Endothelial cell of umbilical vein (primary cell): ENCODE measurements around the gene FNBP1. TPM values are rescaled to one million over a fixed set of nuclear protein-coding genes. Genes with fewer than 3 reads are reported as not detected.

Experiments used
- BruUV-seq: library from RNA; stranded (reverse); fragments of 400-500 nt; replicated peaks from 2 replicates; lab custom pipeline; 2021; lab: Mats Ljungman, UMichigan
- CTCF ChIA-PET: fragments of 300-600, 350-600 bp; sonication (Branson Sonifier 250); formaldehyde crosslinking; loops from one replicate; lab custom pipeline; 2021; ENCODE audit warnings: antibody characterized with exemption, inconsistent platforms; lab: Charles Lee
- POLR2A ChIA-PET: fragments of 300-600, 350-600 bp; sonication (Branson Sonifier 250); formaldehyde crosslinking; loops from one replicate; lab custom pipeline; 2021; ENCODE audit warnings: antibody characterized with exemption, inconsistent platforms; lab: Charles Lee
- DNase-seq: peaks from one replicate; pipeline ENCODE4 v3.0.0-alpha.2; 2011; ENCODE audit warnings: low read depth, low spot score
- FAIRE-seq: peaks from 2 replicates; lab custom pipeline; 2011; peaks lifted over from hg19 to GRCh38; lab: Jason Lieb, UNC
- H2AFZ ChIP-seq: 2 replicates; pipeline ENCODE4 v1.6.0; 2012; ENCODE audit warnings: low read depth, low read length, control low read depth, inconsistent platforms
- H3K27ac ChIP-seq: 2 replicates; pipeline ENCODE4 v1.5.1; 2011; ENCODE audit warnings: low read depth, mild to moderate bottlenecking, control low read depth, low read length, moderate library complexity; ENCODE audit not compliant: insufficient read depth
- H3K27me3 ChIP-seq, 2 experiments: 2 replicates each; pipeline versions ENCODE4 v1.6.0 to v1.6.1; 2011; ENCODE audit warnings: low read length in 2 of 2, mixed read lengths in 1 of 2; ENCODE audit not compliant: control insufficient read depth in 2 of 2, insufficient read depth in 2 of 2
- H3K36me3 ChIP-seq, 2 experiments: 2 replicates in 1 of 2; 3 replicates in 1 of 2; pipeline ENCODE4 v1.5.1; 2011; ENCODE audit warnings: low read length in 2 of 2, mild to moderate bottlenecking in 1 of 2, moderate library complexity in 1 of 2; ENCODE audit not compliant: control insufficient read depth in 2 of 2, insufficient read depth in 2 of 2; ENCODE audit errors: extremely low read depth in 1 of 2
- H3K4me1 ChIP-seq: 3 replicates; pipeline ENCODE4 v1.5.1; 2011; ENCODE audit warnings: mild to moderate bottlenecking, low read length; ENCODE audit not compliant: control insufficient read depth, insufficient read depth; ENCODE audit errors: extremely low read depth
- H3K4me2 ChIP-seq: 2 replicates; pipeline ENCODE4 v1.6.1; 2011; ENCODE audit warnings: low read length, control low read depth, mixed read lengths; ENCODE audit not compliant: insufficient read depth
- H3K4me3 ChIP-seq, 3 experiments: fragments of 200-600 bp in 1 of 3; sonication (generic), shearing (Covaris generic) in 1 of 3; replicated peaks in 1 of 3; 2 replicates each; pipeline ENCODE4 v1.5.1; 2011 to 2016; ENCODE audit warnings: control low read depth in 3 of 3, low read length in 3 of 3, mild to moderate bottlenecking in 2 of 3, inconsistent platforms in 1 of 3, low read depth in 1 of 3, moderate library complexity in 1 of 3; ENCODE audit not compliant: insufficient read depth in 1 of 3
- H3K79me2 ChIP-seq: 2 replicates; pipeline ENCODE4 v1.6.0; 2012; ENCODE audit warnings: low read length, inconsistent platforms; ENCODE audit not compliant: control insufficient read depth, insufficient read depth
- H3K9ac ChIP-seq: replicated peaks from 2 replicates; pipeline ENCODE3; 2011; ENCODE audit warnings: low read length, control low read depth; ENCODE audit not compliant: insufficient read depth; ENCODE audit errors: extremely low read depth
- H3K9me1 ChIP-seq: replicated peaks from 3 replicates; pipeline ENCODE4 v1.6.0; 2011; ENCODE audit warnings: mild to moderate bottlenecking, low read length; ENCODE audit not compliant: control insufficient read depth, insufficient read depth; ENCODE audit errors: extremely low read depth
- H3K9me3 ChIP-seq: replicated peaks from 2 replicates; pipeline ENCODE4 v1.5.1; 2012; ENCODE audit warnings: low read length, inconsistent platforms; ENCODE audit not compliant: control insufficient read depth, insufficient read depth
- H4K20me1 ChIP-seq: replicated peaks from 2 replicates; pipeline ENCODE3; 2011; ENCODE audit warnings: mild to moderate bottlenecking, low read length; ENCODE audit not compliant: control insufficient read depth, insufficient read depth; ENCODE audit errors: extremely low read depth
- EZH2 ChIP-seq: IDR thresholded peaks from 2 replicates; pipeline ENCODE4 v1.6.1; 2012; ENCODE audit warnings: borderline replicate concordance, low read depth, mild to moderate bottlenecking, moderate library complexity, low read length, inconsistent platforms; ENCODE audit not compliant: severe bottlenecking
- FOS ChIP-seq: IDR thresholded peaks from 2 replicates; pipeline ENCODE4 v1.6.1; 2011; ENCODE audit warnings: mild to moderate bottlenecking, low read length, moderate library complexity, borderline replicate concordance; ENCODE audit not compliant: insufficient read depth
- GATA2 ChIP-seq: IDR thresholded peaks from 2 replicates; pipeline ENCODE4 v1.7.0; 2011; ENCODE audit warnings: low read depth, mild to moderate bottlenecking, moderate library complexity, mixed read lengths, low read length; ENCODE audit not compliant: insufficient read length, insufficient read depth
- JUN ChIP-seq: IDR thresholded peaks from 2 replicates; pipeline ENCODE4 v1.6.1; 2011; ENCODE audit warnings: borderline replicate concordance, low read depth; ENCODE audit not compliant: insufficient read length, insufficient read depth
- MYC ChIP-seq: IDR thresholded peaks from one replicate; pipeline ENCODE4 v1.6.1; 2011; ENCODE audit warnings: mild to moderate bottlenecking, low read depth, low read length
- POLR2A ChIP-seq: IDR thresholded peaks from 2 replicates; pipeline ENCODE4 v1.6.1; 2012; ENCODE audit warnings: low read depth, mild to moderate bottlenecking, control low read depth, low read length
- POLR2AphosphoS5 ChIP-seq: IDR thresholded peaks from 2 replicates; pipeline ENCODE4 v1.6.1; 2012; ENCODE audit warnings: low read depth, mild to moderate bottlenecking, control low read depth, low read length, moderate library complexity; ENCODE audit not compliant: insufficient read depth
- dilution Hi-C: fragments of 300-500 bp; cut with MboI; formaldehyde crosslinking; loops from one replicate; pipeline ENCODE4 v1.15.0; 2019; ENCODE audit warnings: low sequenced_read_pairs; ENCODE audit not compliant: extremely low pct_ligation_motif_present
- intact Hi-C: fragments of 100-400 bp; cut with micrococcal nuclease; formaldehyde crosslinking; loops from one replicate; pipeline ENCODE4 v1.10.0; 2022
- polyA plus RNA-seq, 4 experiments: library from polyadenylated mRNA; depleted of rRNA in 3 of 4; stranded (reverse) in 3 of 4; unstranded in 1 of 4; fragments of >200 nt; gene quantifications; 2 replicates each; pipeline versions ENCODE4 v1.2.1 to v1.2.3, GENCODE V29; 2011 to 2012; ENCODE audit warnings: missing spikeins in 1 of 4
- total RNA-seq: library from RNA; stranded (reverse); gene quantifications from 2 replicates; pipeline ENCODE4 v1.2.3, GENCODE V29; 2021
- TF ChIP-seq, protein P1 (sequence below): IDR thresholded peaks from 2 replicates; pipeline ENCODE4 v1.6.1; 2011; ENCODE audit not compliant: insufficient read depth, insufficient read length
- TF ChIP-seq, protein P2 (sequence below), 2 donors: IDR thresholded peaks; 1 replicate in 1 of 2; 2 replicates in 1 of 2; pipeline ENCODE4 v1.5.1; 2011; ENCODE audit warnings: low read length in 2 of 2, mild to moderate bottlenecking in 2 of 2, moderate library complexity in 2 of 2, control low read depth in 1 of 2, inconsistent platforms in 1 of 2, low read depth in 1 of 2; ENCODE audit not compliant: insufficient read depth in 1 of 2; ENCODE audit errors: extremely low read depth in 1 of 2

FNBP1 gene
- total and polyA plus RNA-seq, 2 donors (not counting 3 experiments of a cell fraction or from before 2014, with no cell fraction given): 10.9 to 43.9 TPM

DNA sequence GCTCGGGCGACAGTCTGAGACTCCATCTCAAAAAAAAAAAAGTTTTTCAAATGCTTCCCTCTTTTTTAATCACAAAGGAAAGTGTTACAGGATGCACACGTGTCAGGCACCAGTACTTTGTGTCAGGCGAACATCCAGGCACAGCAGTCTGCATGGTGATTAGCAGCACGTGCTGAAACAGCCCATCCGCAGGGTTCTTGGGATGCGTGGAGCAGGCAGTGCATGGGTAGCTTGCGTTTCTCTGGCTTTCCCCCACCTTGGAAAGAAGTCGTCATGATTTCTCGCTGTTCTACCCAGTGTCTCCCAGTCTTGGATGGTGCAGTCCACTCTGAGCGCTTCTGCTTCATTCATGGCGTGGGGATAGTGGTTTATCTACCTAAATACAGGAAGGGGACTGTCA, 46.2 kb upstream of the FNBP1 start:
- ChIA-PET CTCF (no interaction called here), POLR2A (no interaction called here)
- Histone ChIP-seq H3K27ac (no peak overlapping the region), H3K9me1 (no peaks in the 10 kb centered on the region), H2AFZ (no peak overlapping the region), H3K36me3 (peaks cover 11 to 18% of the 10 kb centered on the region in 2 experiments), H3K27me3 (no peaks in the 10 kb centered on the region), H3K4me1 (no peaks in the 10 kb centered on the region), H4K20me1 (no peaks in the 10 kb centered on the region), H3K79me2 (no peaks in the 10 kb centered on the region), H3K9ac (no peak overlapping the region), H3K4me2 (no peak overlapping the region), H3K4me3 (no peak overlapping the region), H3K9me3 (no peaks in the 10 kb centered on the region)
- no TSS peak for BruUV-seq
- DNase-seq (no peak), FAIRE-seq (no peak)
- intact Hi-C loops: no loop called here
- dilution Hi-C loops: no loop called here
- TF ChIP-seq, protein P1, sequence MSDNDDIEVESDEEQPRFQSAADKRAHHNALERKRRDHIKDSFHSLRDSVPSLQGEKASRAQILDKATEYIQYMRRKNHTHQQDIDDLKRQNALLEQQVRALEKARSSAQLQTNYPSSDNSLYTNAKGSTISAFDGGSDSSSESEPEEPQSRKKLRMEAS: no peak
- TF ChIP-seq, protein P2, sequence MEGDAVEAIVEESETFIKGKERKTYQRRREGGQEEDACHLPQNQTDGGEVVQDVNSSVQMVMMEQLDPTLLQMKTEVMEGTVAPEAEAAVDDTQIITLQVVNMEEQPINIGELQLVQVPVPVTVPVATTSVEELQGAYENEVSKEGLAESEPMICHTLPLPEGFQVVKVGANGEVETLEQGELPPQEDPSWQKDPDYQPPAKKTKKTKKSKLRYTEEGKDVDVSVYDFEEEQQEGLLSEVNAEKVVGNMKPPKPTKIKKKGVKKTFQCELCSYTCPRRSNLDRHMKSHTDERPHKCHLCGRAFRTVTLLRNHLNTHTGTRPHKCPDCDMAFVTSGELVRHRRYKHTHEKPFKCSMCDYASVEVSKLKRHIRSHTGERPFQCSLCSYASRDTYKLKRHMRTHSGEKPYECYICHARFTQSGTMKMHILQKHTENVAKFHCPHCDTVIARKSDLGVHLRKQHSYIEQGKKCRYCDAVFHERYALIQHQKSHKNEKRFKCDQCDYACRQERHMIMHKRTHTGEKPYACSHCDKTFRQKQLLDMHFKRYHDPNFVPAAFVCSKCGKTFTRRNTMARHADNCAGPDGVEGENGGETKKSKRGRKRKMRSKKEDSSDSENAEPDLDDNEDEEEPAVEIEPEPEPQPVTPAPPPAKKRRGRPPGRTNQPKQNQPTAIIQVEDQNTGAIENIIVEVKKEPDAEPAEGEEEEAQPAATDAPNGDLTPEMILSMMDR (IDR thresholded peaks at IDR 0.05; ENCODE audit: extremely low read depth in 1 of 2, insufficient read depth in 1 of 2, low read depth in 1 of 2, low read length in 2 of 2): no peak
- TF ChIP-seq POLR2AphosphoS5 (no peak), EZH2 (no peak), JUN (no peak), MYC (no peak), FOS (no peak), POLR2A (no peak), GATA2 (no peak)
